ENCODE data around the gene GBX2.

GRCh38 chr2:236180076-236180816 is 12.1 kb upstream of the GBX2 start:
- TF ChIP-seq CTCF (IDR thresholded peaks at IDR 0.05; ENCODE audit: insufficient read depth, low read depth, low read length) (no peak), EZH2 (IDR thresholded peaks at IDR 0.05; ENCODE audit: insufficient read depth, low read length) (no peak)
